Measurements from ENCODE around the gene ZBTB20.

GRCh38 chr3:114834175-114834940 lies 312.7 kb downstream of the ZBTB20 start:
- TF ChIP-seq CTCF (conservative IDR thresholded peaks at IDR 0.05 in 1 of 2, IDR thresholded peaks at IDR 0.05 in 1 of 2; ENCODE audit: low read depth in 1 of 2, low read length in 2 of 2) (no peak), EZH2 (IDR thresholded peaks at IDR 0.05; ENCODE audit: low read length, missing control alignments) (no peak)
